ENCODE measurements around the gene PCMT1. TPM values are rescaled to one million over a fixed set of nuclear protein-coding genes. Genes with fewer than 3 reads are reported as not detected.
A peak's percentile ranks its signal among the peaks of the same experiment; 100 is the strongest.
"Not testable (repeated sequence)": the region's sequence is repeated elsewhere in the genome, so short reads cannot be mapped to it uniquely, and the experiment has no call there.

PCMT1 gene
- total RNA-seq, 1 donor from 2014 or later: 101 TPM

DNA sequence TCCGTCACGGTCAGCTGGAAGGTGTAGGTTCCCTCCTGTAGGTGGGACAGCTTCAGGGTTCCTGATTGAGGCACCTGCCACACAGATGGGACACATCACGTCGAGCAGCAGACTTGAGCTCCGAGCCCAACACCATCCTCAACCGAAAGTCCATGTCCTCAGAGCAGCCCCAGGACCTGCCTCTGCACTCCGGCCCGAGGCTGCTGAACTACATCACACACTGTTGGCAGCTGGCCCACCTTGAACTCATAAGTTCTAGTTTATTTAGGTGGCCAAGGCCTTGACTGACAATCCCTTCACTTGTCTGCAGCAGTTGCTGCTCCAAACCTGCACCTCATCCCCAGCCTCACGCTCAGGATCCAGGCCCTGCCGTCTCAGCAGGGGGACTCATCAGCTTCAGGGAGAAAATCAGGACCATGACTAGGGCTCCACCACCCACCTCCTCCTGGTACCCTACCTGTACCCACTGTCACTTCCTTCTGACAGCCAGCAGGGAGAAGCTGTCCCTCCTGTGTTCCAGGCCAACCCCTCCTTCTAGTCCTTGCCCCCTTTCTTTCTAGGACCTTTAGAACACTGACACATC is 93.6 kb downstream of the PCMT1 start:
- intact Hi-C loops (cut with micrococcal nuclease): no loop called here
- Mint-ChIP-seq H3K27ac (no peak overlapping the region), H3K4me3 (no peak overlapping the region), H3K4me1 (no peaks in the 10 kb centered on the region), H3K36me3 (ENCODE audit: low read depth) (no peaks in the 10 kb centered on the region), H3K9me3 (no peaks in the 10 kb centered on the region), H3K27me3 (peaks cover 16% of the 10 kb centered on the region)
- DNase-seq: no peak

DNA sequence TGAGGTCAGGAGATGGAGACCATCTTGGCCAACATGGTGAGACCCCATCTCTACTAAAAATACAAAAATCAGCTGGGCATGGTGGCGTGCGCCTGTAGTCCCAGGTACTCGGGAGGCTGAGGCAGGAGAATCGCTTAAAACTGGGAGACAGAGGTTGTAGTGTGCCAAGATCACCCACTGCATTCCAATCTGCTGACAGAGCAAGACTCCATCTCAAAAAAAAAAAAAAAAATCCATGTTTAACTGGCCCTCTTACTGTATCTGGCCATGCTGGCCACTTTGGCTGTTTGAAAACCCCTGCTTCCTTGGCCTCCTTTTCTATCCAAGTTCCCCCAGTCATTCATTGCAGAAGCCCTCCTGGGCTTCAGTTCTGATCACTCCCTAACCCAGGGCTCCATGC is 94.5 kb downstream of the PCMT1 start:
- H3K36me3 Mint-ChIP-seq (ENCODE audit: low read depth); H3K27ac Mint-ChIP-seq; intact Hi-C loops (cut with micrococcal nuclease); H3K9me3 Mint-ChIP-seq; H3K4me1 Mint-ChIP-seq; DNase-seq; H3K4me3 Mint-ChIP-seq: not testable (repeated sequence)
- H3K27me3 Mint-ChIP-seq: peaks cover 16% of the 10 kb centered on the region

GRCh38 chr6:149844480-149844879 is 94.9 kb downstream of the PCMT1 start:
- no peak overlapping the region for H3K27ac Mint-ChIP-seq
- no peaks in the 10 kb centered on the region for H3K9me3 Mint-ChIP-seq
- H3K4me1 Mint-ChIP-seq: no peaks in the 10 kb centered on the region
- H3K27me3 Mint-ChIP-seq: peaks cover 15% of the 10 kb centered on the region
- intact Hi-C loops (cut with micrococcal nuclease): no loop called here
- DNase-seq: no peak
- H3K36me3 Mint-ChIP-seq (ENCODE audit: low read depth): no peaks in the 10 kb centered on the region
- H3K4me3 Mint-ChIP-seq: no peak overlapping the region

DNA sequence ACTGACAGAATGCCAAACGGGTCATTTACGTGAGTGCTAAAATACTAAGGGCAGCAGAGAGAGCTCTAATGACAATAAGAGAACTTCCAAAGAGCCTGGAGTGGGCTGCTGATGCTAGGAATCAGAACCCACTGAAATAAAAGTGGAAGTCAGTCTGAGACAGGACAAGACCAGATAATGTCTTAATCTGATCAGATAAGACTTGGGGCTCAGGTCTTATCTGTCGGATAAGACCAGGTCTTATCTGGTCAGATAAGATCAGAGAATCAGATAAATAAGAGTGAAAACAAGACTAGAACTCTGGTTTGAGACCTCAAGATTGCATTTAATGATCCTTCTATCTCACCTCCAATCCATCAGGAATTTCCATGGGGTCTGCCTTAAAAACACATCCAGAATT is 96.0 kb downstream of the PCMT1 start:
- Mint-ChIP-seq H3K4me3 (no peak overlapping the region), H3K36me3 (ENCODE audit: low read depth) (no peaks in the 10 kb centered on the region), H3K27ac (no peak overlapping the region), H3K27me3 (peaks cover 20% of the 10 kb centered on the region), H3K4me1 (no peaks in the 10 kb centered on the region), H3K9me3 (no peaks in the 10 kb centered on the region)
- no peak for DNase-seq
- intact Hi-C loops (cut with micrococcal nuclease): no loop called here

DNA sequence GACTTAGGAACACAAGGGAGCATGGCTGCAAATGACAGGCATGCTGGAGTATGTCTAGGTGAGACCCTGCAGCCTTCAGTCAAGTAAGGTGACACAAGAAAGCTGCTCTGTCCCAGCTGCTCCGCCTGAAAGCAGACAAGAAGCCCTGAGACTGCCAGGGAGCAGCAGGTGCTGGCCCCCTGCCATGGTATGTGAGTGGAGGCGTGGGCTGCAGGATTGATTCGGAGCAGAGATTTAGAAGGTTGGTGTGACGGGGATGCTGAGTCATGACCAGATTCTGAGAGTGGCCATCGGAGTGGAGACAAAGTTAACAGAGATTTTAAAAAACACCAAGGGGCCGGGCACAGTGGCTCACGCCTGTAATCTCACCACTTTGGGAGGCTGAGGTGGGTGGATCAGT is 96.8 kb downstream of the PCMT1 start:
- no peaks in the 10 kb centered on the region for H3K9me3 Mint-ChIP-seq
- no peak for DNase-seq
- H3K27me3 Mint-ChIP-seq: peaks cover 23% of the 10 kb centered on the region
- no peak overlapping the region for H3K4me3 Mint-ChIP-seq
- peaks cover 3% of the 10 kb centered on the region for H3K4me1 Mint-ChIP-seq
- intact Hi-C loops (cut with micrococcal nuclease): no loop called here
- H3K27ac Mint-ChIP-seq: no peak overlapping the region
- H3K36me3 Mint-ChIP-seq (ENCODE audit: low read depth): no peaks in the 10 kb centered on the region

- H3K4me1 Mint-ChIP-seq: peaks cover 18% of the 10 kb centered on the region
- DNase-seq: no peak
- intact Hi-C loops (cut with micrococcal nuclease): no loop called here
- no peaks in the 10 kb centered on the region for H3K9me3 Mint-ChIP-seq
- H3K36me3 Mint-ChIP-seq (ENCODE audit: low read depth): no peaks in the 10 kb centered on the region
- H3K27me3 Mint-ChIP-seq: peaks cover 20% of the 10 kb centered on the region
- no peak overlapping the region for H3K27ac Mint-ChIP-seq
- H3K4me3 Mint-ChIP-seq: no peak overlapping the region
These were observed 98.4 kb downstream of the PCMT1 start for GRCh38 chr6:149847939-149848267.

- DNase-seq; H3K9me3 Mint-ChIP-seq; H3K36me3 Mint-ChIP-seq (ENCODE audit: low read depth); H3K4me3 Mint-ChIP-seq; H3K27ac Mint-ChIP-seq; intact Hi-C loops (cut with micrococcal nuclease): not testable (repeated sequence)
- Mint-ChIP-seq H3K4me1 (peaks cover 19% of the 10 kb centered on the region), H3K27me3 (peaks cover 20% of the 10 kb centered on the region)
These were observed 98.8 kb downstream of the PCMT1 start for GRCh38 chr6:149848343-149848742.

DNA sequence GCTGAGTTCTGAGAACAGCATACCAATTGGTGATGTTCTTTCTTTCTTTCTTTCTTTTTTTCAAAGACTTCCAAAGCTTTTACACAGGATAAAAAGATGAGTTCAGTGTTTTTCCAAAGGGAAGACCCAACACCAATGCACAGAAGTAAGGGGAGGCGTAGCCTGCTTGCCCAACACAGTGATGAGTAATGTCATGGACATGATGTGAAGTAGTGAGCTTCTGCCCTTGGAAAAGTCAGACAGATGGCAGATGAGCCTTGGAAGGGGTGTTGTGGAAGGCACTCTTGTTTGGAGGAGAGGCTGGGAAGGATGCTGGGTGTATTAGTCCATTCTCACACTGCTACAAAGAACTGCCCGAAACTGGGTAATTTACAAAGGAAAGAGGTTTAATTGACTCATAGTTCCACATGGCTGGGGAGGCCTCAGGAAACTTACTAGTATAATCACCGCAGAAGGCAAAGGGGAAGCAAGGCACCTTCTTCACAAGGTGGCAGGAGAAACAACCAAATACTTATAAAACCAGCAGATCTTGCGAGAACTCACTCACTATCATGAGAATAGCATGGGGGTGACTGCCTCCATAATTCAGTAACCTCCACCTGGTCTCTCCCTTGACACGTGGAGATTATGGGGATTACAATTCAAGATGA is 102.0 kb downstream of the PCMT1 start:
- no peak overlapping the region for H3K4me3 Mint-ChIP-seq

DNA sequence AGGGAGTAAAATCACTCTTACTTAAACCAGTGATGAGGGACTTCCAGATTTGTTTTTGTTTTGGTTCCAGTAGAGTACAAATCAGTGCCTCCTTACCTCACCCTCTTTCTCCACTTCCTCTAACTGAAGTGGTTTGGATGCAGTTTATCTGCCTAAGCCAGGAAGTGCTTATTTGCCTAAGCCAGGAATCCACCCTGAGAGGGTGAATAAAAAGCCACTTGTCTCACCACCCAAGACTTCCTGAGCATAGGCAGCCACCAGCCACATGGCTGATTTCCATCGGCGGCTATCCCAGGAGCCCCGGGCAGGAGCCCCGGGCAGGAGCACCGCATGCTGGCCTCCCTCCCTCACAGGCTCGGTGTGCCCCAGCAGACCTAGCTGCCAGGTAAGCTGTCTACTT is 102.6 kb downstream of the PCMT1 start:
- Mint-ChIP-seq H3K27ac (no peak overlapping the region), H3K4me3 (no peak overlapping the region), H3K27me3 (peaks cover 23% of the 10 kb centered on the region), H3K9me3 (no peaks in the 10 kb centered on the region), H3K36me3 (ENCODE audit: low read depth) (no peaks in the 10 kb centered on the region), H3K4me1 (peaks cover 22% of the 10 kb centered on the region)
- peak; percentile 69 for DNase-seq
- intact Hi-C loops (cut with micrococcal nuclease): no loop called here

More for the DNA sequence above, 102.0 kb downstream of the PCMT1 start:
- Mint-ChIP-seq H3K27ac (no peak overlapping the region), H3K9me3 (no peaks in the 10 kb centered on the region), H3K4me1 (peaks cover 22% of the 10 kb centered on the region), H3K36me3 (ENCODE audit: low read depth) (no peaks in the 10 kb centered on the region), H3K27me3 (peaks cover 20% of the 10 kb centered on the region)
- intact Hi-C loops (cut with micrococcal nuclease): no loop called here
- DNase-seq: no peak

DNA sequence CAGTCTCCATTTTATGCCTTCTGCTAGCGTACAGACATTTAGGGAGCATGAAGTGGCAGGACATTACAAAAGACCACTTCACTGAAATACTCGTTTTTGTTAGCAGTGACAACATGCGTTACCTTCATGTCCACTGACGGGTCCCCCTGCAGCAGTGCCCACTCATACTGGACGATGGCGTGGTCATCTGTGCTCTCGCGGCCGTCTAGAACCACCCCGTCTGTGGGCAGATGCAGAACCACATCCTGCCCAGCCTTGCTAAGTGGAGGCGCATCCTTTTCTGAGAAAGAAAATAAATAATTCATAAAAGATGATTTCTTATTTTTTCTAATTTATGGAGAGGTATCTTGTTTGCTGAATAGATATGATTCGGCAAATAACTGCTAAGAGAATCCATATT is 103.3 kb downstream of the PCMT1 start:
- Mint-ChIP-seq H3K4me3 (no peak overlapping the region), H3K27me3 (peaks cover 23% of the 10 kb centered on the region), H3K9me3 (no peaks in the 10 kb centered on the region), H3K27ac (no peak overlapping the region), H3K4me1 (peaks cover 22% of the 10 kb centered on the region), H3K36me3 (ENCODE audit: low read depth) (no peaks in the 10 kb centered on the region)
- intact Hi-C loops (cut with micrococcal nuclease): no loop called here
- no peak for DNase-seq

- intact Hi-C loops (cut with micrococcal nuclease): not testable (repeated sequence)
These were observed 104.5 kb downstream of the PCMT1 start for GRCh38 chr6:149854017-149854416.

DNA sequence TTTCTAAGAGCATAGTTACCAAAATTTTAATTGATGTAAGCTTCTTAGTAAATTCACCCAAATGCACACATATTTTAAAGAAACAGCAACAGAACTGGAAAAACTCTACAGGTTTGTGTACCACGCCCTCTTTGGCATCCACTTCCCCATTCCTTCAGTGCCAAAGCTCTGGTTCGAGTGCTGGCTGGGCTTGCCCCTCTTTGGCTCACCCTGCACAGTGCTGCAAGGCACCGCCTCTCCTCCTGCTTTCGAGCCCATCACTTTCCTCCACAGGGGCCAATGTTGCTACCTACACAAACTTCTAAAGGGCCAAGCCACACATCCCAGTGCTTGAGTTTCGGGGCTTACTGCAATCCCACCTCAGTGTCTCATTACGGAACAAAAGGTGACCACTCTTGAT is 105.0 kb downstream of the PCMT1 start:
- no peaks in the 10 kb centered on the region for H3K9me3 Mint-ChIP-seq
- peaks cover 22% of the 10 kb centered on the region for H3K4me1 Mint-ChIP-seq
- no peaks in the 10 kb centered on the region for H3K36me3 Mint-ChIP-seq (ENCODE audit: low read depth)
- H3K27me3 Mint-ChIP-seq: peaks cover 23% of the 10 kb centered on the region
- no peak overlapping the region for H3K27ac Mint-ChIP-seq
- intact Hi-C loops (cut with micrococcal nuclease): no loop called here
- H3K4me3 Mint-ChIP-seq: no peak overlapping the region
- no peak for DNase-seq

More at GRCh38 chr6:149854017-149854416, 104.5 kb downstream of the PCMT1 start:
- H3K27me3 Mint-ChIP-seq: peaks cover 25% of the 10 kb centered on the region
- H3K4me3 Mint-ChIP-seq; H3K27ac Mint-ChIP-seq; DNase-seq; H3K9me3 Mint-ChIP-seq; H3K36me3 Mint-ChIP-seq (ENCODE audit: low read depth): not testable (repeated sequence)
- peaks cover 22% of the 10 kb centered on the region for H3K4me1 Mint-ChIP-seq

DNA sequence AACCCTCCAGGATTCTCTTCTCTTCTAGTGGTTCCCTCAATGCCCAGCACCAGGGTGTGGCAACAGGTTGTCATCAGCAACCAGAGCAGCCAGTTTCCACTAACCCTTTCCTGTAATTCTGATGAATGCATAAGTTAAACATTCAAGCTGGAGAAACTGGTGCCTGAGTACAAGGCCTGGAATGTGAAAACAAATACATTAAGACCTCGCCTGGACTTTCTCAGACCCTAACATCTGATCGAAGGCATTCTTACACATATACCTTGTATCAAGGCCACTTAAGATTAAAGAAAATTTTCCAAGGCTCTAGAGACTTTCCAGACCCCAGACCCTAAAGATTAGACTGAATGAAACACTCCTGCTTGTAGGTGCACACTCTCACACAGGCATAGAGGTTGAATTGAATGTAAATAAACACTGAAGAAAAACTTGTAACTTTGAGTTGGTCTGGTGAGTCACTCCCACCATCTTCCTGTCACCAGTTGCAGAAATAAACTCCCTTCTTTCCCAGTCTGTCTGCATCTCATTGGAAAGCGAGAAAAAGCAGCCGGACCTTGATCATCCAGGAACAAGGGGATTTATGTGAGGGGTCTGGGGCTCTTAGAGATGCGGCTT is 105.6 kb downstream of the PCMT1 start:
- H3K27me3 Mint-ChIP-seq: peaks cover 18% of the 10 kb centered on the region
- H3K4me3 Mint-ChIP-seq: no peak overlapping the region
- intact Hi-C loops (cut with micrococcal nuclease): no loop called here
- no peaks in the 10 kb centered on the region for H3K36me3 Mint-ChIP-seq (ENCODE audit: low read depth)
- no peak overlapping the region for H3K27ac Mint-ChIP-seq
- H3K9me3 Mint-ChIP-seq: no peaks in the 10 kb centered on the region
- DNase-seq: no peak
- H3K4me1 Mint-ChIP-seq: peaks cover 22% of the 10 kb centered on the region

GRCh38 chr6:149855741-149856140 is 106.2 kb downstream of the PCMT1 start:
- Mint-ChIP-seq H3K36me3 (ENCODE audit: low read depth) (no peaks in the 10 kb centered on the region), H3K27ac (no peak overlapping the region), H3K9me3 (no peaks in the 10 kb centered on the region), H3K4me3 (no peak overlapping the region), H3K4me1 (peaks cover 22% of the 10 kb centered on the region), H3K27me3 (peaks cover 21% of the 10 kb centered on the region)
- intact Hi-C loops (cut with micrococcal nuclease): no loop called here
- no peak for DNase-seq

Data from activated CD4-positive, alpha-beta T cell treated with anti-CD3 and anti-CD28 coated beads, Interleukin-2, amount 10 ng/mL, durations not matched to agents 24 days and 14 days (primary cell).